HUES6 (cell line): ENCODE measurements around the gene FOXO3B.
A peak's percentile ranks its signal among the peaks of the same experiment; 100 is the strongest.
"Not testable (repeated sequence)": the region's sequence is repeated elsewhere in the genome, so short reads cannot be mapped to it uniquely, and the experiment has no call there.

Experiments
- H3K27ac ChIP-seq: 2 replicates; pipeline ENCODE4 v1.7.0; 2013; ENCODE audit warnings: low read depth, mild to moderate bottlenecking, low read length, inconsistent platforms
- H3K27me3 ChIP-seq: 2 replicates; pipeline ENCODE4 v1.6.1; 2013; ENCODE audit warnings: low read length; ENCODE audit not compliant: control insufficient read depth, insufficient read depth
- H3K36me3 ChIP-seq: 2 replicates; pipeline ENCODE4 v1.6.1; 2013; ENCODE audit warnings: low read length; ENCODE audit not compliant: control insufficient read depth, insufficient read depth
- H3K4me1 ChIP-seq: 2 replicates; pipeline ENCODE4 v1.6.1; 2013; ENCODE audit warnings: low read length; ENCODE audit not compliant: control insufficient read depth, insufficient read depth
- H3K4me3 ChIP-seq: 2 replicates; pipeline ENCODE4 v1.5.1; 2013; ENCODE audit warnings: low read depth, low read length
- H3K9ac ChIP-seq: one replicate; pipeline ENCODE4 v1.6.1; 2013; ENCODE audit warnings: mild to moderate bottlenecking, low read length
- H3K9me3 ChIP-seq: 2 replicates; pipeline ENCODE4 v1.6.1; 2013; ENCODE audit warnings: low read depth, low read length; ENCODE audit not compliant: control insufficient read depth, insufficient read depth

Gene FOXO3B

DNA sequence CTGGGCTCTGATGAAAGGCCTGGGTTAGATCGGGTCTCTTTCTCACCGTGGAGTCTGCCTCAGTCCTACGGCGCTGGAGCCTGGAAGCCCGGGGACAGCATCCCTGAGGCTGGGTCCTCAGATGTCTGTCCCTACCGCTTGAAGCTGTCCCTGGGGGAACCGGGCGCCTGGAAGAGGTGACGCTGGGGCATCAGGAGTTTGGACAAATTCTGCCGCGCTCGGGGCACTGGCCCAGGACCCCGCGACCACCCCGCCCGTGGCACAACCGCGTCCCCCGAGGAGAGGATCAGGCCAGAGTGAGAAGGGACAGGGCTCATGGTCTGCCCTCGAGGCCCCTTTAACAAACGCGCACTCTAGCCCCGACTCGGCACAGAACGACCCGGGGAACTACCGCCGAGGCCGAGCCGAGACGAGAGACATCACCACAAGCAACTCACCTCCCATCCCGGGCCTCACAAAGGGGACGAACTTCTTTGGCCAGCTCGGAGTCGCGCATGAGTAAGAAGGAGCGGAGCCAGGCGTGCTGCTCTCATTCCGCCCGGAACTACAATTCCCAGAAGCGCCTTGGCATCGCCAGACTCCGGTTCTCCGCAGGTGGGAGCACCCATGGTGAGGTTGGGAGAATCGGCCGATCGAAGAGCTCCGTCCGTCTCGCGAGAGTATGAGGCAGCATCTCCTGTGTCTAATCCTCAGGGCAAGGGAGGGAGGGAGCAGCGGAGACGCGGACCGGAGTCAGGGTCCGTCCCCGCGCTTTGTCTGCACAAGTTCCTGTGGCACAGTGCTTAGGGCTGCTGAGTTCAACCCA, at the start of gene FOXO3B:
Gene FOXO3B, minus strand, starts transcription at position 548 of the 805 bp plus-strand sequence. CDS start 663 bp downstream, outside the sequence.
- Histone ChIP-seq H3K4me3 (peak within 1 kb of the TSS; percentile 75), H3K9ac (peak within 1 kb of the TSS; percentile 78), H3K36me3 (peaks cover 13% of the 10 kb centered on the region)
- not testable (repeated sequence) for H3K27ac ChIP-seq, H3K4me1 ChIP-seq, H3K9me3 ChIP-seq, H3K27me3 ChIP-seq

DNA sequence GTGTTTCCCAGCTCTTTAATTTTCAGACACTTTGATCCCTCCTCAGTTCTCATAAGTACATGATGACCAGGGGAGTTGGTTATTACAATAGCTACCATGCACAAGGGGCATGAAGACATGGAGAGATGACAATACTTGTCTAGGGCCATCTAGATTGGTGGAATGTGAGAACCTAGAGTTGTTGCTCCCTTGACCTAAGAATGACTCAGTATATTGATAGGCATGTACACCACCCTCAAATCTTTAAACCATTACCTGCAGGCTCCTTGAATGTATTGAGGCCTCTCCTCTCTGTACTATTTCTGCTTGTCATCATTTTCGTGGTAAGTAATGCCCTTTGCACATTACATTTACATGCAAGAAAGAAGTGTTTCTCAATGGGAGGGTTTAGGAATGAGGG, 41.4 kb upstream of the FOXO3B start:
- not testable (repeated sequence) for H3K9me3 ChIP-seq, H3K27me3 ChIP-seq, H3K27ac ChIP-seq, H3K9ac ChIP-seq, H3K4me3 ChIP-seq, H3K36me3 ChIP-seq, H3K4me1 ChIP-seq

DNA sequence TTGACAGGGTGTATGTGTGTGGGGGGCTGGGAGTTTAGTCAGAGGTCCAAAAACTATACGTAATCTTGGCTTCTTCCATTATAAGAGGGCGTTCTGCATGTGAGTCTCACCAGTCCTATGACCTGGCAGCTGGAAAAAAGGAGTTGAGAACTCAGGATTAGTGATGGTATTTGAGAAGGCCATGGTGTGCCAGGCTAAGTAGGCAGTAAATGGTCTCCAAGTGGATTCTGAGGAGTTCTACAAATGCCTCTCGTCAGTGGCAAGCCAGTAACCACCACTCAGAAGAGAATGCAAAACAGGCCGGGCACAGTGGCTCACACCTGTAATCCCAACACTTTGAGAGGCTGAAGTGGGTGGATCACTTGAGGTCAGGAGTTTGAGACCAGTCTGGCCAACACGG, 40.5 kb upstream of the FOXO3B start:
- not testable (repeated sequence) for H3K4me3 ChIP-seq, H3K27me3 ChIP-seq, H3K9ac ChIP-seq, H3K4me1 ChIP-seq, H3K36me3 ChIP-seq, H3K9me3 ChIP-seq, H3K27ac ChIP-seq

DNA sequence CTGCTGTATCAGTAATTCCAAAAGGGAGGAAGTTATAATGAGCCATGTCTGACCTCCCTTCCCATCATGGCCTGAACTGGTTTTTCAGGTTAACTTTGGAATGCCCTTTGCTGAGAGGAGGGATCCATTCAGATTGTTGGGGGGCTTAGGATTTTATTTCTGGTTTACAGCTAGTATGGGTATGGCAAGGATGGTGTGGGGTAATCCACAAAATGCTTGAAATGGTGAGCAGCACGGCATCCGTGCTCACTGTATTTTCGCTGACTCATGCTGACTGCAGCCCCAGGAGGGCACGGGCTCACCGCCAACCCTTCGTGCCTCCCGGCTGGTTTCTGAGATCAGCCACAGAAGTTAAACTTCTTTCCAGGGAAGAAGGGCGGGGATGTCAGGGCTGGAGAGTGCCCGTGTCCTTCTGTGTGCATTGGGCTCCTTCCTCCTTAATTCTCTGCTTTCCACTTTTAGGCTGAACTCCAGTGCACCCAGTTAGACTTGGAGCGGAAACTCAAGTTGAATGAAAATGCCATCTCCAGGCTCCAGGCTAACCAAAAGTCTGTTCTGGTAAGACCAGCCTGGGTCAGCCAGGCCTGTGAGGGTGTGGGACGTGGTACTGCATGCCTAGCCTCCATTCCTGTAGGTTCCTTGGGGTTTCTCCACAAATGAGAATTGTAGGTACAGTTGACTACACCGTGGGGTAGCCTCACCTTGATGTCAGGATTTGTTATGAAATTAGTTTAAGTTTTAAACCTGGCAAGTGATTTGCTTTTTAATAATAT, 39.8 kb upstream of the FOXO3B start:
- H3K4me3 ChIP-seq, H3K9me3 ChIP-seq, H3K4me1 ChIP-seq, H3K27ac ChIP-seq, H3K9ac ChIP-seq, H3K36me3 ChIP-seq, H3K27me3 ChIP-seq: not testable (repeated sequence)

DNA sequence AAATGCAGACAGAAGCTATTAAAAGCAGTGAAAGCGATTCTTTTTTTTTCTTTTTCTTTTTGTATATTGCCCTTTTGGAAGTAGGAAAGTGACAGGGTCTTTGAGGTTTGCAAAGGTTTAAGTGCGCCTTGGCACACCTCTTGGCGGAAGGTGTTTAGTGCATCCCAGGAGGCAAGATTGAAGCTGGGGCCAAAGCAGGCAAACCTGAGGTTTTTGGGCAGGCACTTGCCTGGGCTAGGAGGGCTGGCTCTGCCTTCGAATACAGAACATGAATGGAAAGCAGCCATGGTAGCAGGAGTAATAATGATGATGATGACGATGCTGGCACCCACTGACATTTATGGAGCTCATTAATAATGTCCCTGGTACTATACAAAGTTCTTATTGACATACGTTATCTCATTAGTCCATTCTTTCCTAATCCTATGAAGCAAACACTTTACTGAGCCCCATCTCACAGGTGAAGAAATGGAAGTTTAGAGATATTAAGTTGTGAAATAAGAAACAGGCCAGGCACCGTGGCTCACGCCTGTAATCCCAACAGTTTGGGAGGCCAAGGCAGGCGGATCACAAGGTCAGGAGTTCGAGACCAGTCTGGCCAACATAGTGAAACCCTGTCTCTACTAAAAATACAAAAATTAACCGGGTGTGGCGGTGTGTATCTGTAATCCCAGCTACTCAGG, 37.5 kb upstream of the FOXO3B start:
- H3K27me3 ChIP-seq, H3K4me1 ChIP-seq, H3K9ac ChIP-seq, H3K9me3 ChIP-seq, H3K4me3 ChIP-seq, H3K36me3 ChIP-seq, H3K27ac ChIP-seq: not testable (repeated sequence)

DNA sequence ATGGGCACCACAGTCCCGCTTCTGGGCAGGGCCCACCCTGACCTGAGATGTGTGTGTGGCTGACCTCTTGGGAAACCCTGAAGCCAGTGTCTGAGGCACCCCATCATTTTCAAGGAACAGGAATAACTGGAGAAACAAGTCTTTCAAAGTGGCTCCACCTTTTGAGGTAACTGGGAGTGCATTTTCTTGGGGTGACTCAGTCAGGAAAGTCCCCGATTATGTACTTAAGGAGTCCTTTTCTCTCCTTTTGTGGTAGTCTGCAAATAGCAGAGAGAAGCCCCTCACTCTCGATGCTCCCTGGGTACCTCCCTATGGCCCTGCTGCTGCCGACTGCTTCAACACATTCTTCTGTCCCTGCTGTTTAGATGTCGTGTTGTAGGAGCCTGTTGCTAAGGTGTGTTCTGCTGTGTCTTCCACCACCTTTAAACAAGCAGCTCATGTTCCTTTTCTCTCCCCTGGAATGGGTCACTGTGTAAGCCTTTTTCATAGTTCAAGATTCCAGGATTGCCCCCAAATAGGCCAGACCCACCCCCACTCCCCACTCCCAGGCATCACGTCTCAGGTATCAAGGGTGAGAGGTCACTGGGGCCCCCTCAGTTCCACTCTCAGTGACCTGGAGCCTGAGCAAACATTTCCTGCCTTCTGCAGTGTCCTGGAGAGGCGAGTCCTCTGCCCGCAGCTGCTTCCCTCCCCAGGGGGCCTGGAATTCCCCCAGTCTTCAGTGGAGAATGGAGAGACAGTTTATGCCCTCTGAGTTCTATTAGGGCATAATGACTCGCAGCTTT, 36.7 kb upstream of the FOXO3B start:
- H3K9ac ChIP-seq = peak overlapping the region; percentile 56
- H3K4me1 ChIP-seq, H3K27ac ChIP-seq, H3K36me3 ChIP-seq, H3K9me3 ChIP-seq, H3K4me3 ChIP-seq, H3K27me3 ChIP-seq: not testable (repeated sequence)

DNA sequence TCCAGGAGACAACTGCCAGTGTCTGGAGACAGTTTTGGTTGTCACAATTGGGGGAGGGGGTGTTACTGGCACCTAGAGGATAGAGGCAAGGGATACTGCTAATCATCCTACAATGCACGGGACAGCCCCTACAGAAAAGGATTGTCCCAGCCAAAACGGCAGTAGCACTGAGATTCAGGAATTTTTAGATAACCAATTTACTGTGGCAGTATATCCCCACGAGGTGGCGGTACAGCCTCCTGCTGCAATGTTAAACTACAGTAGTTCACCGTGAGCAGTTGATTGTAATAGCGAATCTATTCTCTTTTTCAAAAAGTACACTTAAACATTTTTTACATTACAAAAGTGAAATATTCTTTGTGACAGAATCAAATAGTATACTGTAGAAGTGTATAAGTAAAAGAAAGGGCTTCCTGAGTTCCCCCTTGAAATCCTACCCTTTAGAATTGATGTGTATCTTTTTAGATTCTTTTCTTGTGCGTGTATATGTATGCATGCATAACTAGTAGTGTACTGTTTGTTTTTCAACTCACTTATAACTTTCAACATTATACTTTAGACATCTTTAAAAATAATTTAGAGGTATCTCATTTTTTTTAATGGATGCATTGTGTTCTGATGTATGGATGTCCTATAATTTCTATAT, 30.4 kb upstream of the FOXO3B start:
- not testable (repeated sequence) for H3K36me3 ChIP-seq, H3K4me3 ChIP-seq, H3K9me3 ChIP-seq, H3K27ac ChIP-seq, H3K4me1 ChIP-seq, H3K27me3 ChIP-seq, H3K9ac ChIP-seq

DNA sequence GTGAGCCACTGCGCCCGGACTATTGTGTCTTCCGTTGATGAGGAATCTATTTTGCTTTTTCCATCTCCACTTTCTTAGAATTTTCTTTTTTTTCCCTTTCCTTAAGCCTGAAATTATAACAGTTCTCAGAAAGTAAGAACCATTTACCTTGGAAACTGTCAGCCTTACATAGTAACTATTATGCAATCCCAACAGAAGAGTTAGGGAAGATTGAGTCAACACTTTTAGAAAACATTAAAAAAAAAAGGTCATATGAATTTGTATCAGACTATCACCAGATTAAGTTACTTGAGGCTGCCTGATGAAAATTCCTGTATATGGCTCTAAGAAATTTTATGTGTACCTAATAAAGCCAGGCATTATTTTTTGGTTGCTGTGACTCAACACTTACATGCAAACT, 26.1 kb upstream of the FOXO3B start:
- H3K27ac ChIP-seq, H3K9ac ChIP-seq, H3K9me3 ChIP-seq, H3K4me1 ChIP-seq, H3K27me3 ChIP-seq, H3K4me3 ChIP-seq, H3K36me3 ChIP-seq: not testable (repeated sequence)

DNA sequence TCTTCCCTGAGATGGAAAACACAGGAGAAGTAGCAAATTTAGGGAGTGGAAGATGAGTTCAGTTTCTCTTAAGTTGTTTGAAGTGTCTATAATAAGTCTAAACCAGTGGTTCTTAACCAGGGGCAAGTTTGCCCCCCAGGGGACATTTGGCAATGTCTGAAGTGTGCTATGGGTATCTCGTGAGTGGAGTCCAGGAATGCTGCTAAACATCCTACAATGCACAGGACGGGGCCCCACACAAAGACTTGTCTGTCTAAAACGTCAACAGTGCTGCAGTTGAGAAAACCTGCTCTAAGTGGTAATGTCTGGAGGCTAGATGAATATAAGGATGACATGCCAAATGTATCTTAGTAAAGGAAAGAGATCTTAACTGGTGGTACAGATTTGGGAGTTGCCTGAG, 23.8 kb upstream of the FOXO3B start:
- H3K4me3 ChIP-seq, H3K9ac ChIP-seq, H3K4me1 ChIP-seq, H3K27me3 ChIP-seq, H3K9me3 ChIP-seq, H3K27ac ChIP-seq, H3K36me3 ChIP-seq: not testable (repeated sequence)

DNA sequence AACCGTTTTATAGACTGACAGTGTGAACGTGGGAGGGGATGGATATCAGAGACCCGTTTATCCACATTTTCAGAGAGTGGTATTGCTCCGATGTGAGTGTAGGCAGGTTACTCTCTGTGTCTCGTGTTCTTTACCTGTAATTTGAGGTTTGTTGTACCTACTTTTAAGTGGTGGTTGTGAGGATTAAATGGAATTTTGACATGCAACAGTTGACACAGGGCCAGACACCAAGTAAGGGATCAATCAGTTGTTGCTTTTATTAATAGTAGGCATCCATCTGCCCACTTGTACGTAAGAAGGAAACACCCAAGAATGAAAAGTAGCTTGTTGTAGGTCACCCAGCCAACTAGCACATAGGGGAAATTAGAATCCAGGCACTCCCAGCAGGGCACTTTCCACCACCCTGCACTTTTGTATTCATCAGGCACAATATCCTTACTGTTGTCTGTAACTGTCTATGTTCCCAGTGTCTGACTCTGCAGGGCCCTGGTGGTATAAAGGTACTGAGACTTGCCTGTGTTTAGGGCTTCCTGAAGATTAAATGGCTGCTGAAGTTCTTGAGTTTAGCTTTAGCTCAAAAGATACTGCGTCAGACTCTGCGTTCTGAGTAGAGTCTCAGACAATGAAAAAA, 16.5 kb upstream of the FOXO3B start:
- H3K9me3 ChIP-seq, H3K4me1 ChIP-seq, H3K27ac ChIP-seq, H3K27me3 ChIP-seq, H3K36me3 ChIP-seq: not testable (repeated sequence)
- Histone ChIP-seq H3K9ac (peak overlapping the region; percentile 47), H3K4me3 (peak overlapping the region; percentile 74)
